B cell (primary cell): ENCODE data around the gene CNGA2. TPM values are rescaled to one million over a fixed set of nuclear protein-coding genes. Genes with fewer than 3 reads are reported as not detected.

ENCODE experiments used
- ATAC-seq: fragments of 200-7000 bp; cut with Tn5 transposase; one replicate; pipeline ENCODE4 v1.10.0; 2021; ENCODE audit warnings: low read depth, mild to moderate bottlenecking, moderate number of reproducible peaks, moderate library complexity
- CTCF ChIA-PET: fragments of 350-600 bp; sonication (Branson Sonifier 250); formaldehyde crosslinking; loops from one replicate; lab custom pipeline; 2021; ENCODE audit warnings: antibody characterized with exemption, inconsistent platforms; lab: Charles Lee
- POLR2A ChIA-PET: fragments of 350-600 bp; sonication (Branson Sonifier 250); formaldehyde crosslinking; loops from one replicate; lab custom pipeline; 2021; ENCODE audit warnings: antibody characterized with exemption; lab: Charles Lee
- DNase-seq: peaks from one replicate; pipeline ENCODE4 v3.0.0; 2013
- H2AFZ ChIP-seq: 2 replicates; pipeline ENCODE4 v1.6.1; 2012; ENCODE audit warnings: mild to moderate bottlenecking, low read depth, low read length; ENCODE audit not compliant: insufficient read depth, poor library complexity, severe bottlenecking
- H3K27ac ChIP-seq, 2 donors: 1 replicate in 1 of 2; 2 replicates in 1 of 2; pipeline ENCODE4 v1.5.1; 2012 to 2013; ENCODE audit warnings: low read length in 2 of 2, mild to moderate bottlenecking in 2 of 2, moderate library complexity in 1 of 2
- H3K27me3 ChIP-seq, 4 experiments: fragments of 200-600 bp in 1 of 4; sonication (generic) in 1 of 4; replicated peaks in 1 of 4; 1 replicate in 2 of 4; 2 replicates in 2 of 4; pipeline versions ENCODE4 v1.6.1 to v1.7.0; 2013 to 2016; ENCODE audit warnings: low read length in 3 of 4, mild to moderate bottlenecking in 2 of 4, mixed read lengths in 1 of 4, moderate library complexity in 1 of 4; ENCODE audit not compliant: insufficient read depth in 4 of 4, control insufficient read depth in 3 of 4; ENCODE audit errors: control extremely low read depth in 1 of 4
- H3K36me3 ChIP-seq, 2 experiments: replicated peaks in 1 of 2; 1 replicate in 1 of 2; 2 replicates in 1 of 2; pipeline versions ENCODE4 v1.6.1 to v1.7.1; 2013; ENCODE audit warnings: low read length in 1 of 2; ENCODE audit not compliant: insufficient read depth in 2 of 2, control insufficient read depth in 1 of 2; ENCODE audit errors: control extremely low read depth in 1 of 2, extremely low read depth in 1 of 2
- H3K4me1 ChIP-seq, 2 donors: fragments of 200-600 bp in 1 of 2; sonication (generic) in 1 of 2; 1 replicate in 1 of 2; 2 replicates in 1 of 2; pipeline versions ENCODE4 v1.5.1 to v1.6.1; 2013 to 2017; ENCODE audit warnings: low read length in 2 of 2; ENCODE audit not compliant: control insufficient read depth in 2 of 2, insufficient read depth in 2 of 2
- H3K4me2 ChIP-seq: replicated peaks from 2 replicates; pipeline ENCODE3; 2012; ENCODE audit warnings: mild to moderate bottlenecking, low read depth, low read length; ENCODE audit not compliant: poor library complexity, severe bottlenecking
- H3K4me3 ChIP-seq, 5 experiments: fragments of 200-600 bp in 1 of 5; sonication (generic) in 1 of 5; 1 replicate in 3 of 5; 2 replicates in 2 of 5; pipeline versions ENCODE4 v1.5.1 to v1.7.0; 2011 to 2016; ENCODE audit warnings: low read length in 4 of 5, mild to moderate bottlenecking in 4 of 5, low read depth in 2 of 5, control low read depth in 1 of 5, moderate library complexity in 1 of 5; ENCODE audit not compliant: insufficient read depth in 1 of 5; ENCODE audit errors: control extremely low read depth in 1 of 5, extremely low read depth in 1 of 5
- H3K79me2 ChIP-seq: fragments of 200-600 bp; sonication (generic); one replicate; pipeline ENCODE4 v1.6.0; 2016; ENCODE audit warnings: low read length; ENCODE audit not compliant: control insufficient read depth, insufficient read depth
- H3K9ac ChIP-seq: fragments of 200-600 bp; sonication (generic); 2 replicates; pipeline ENCODE4 v1.6.1; 2017; ENCODE audit warnings: mild to moderate bottlenecking, low read length, moderate library complexity
- H3K9me3 ChIP-seq, 3 donors: one replicate each; pipeline versions ENCODE4 v1.6.1 to v1.7.1; 2013; ENCODE audit warnings: low read length in 2 of 3; ENCODE audit not compliant: control insufficient read depth in 2 of 3, insufficient read depth in 1 of 3; ENCODE audit errors: control extremely low read depth in 1 of 3
- H4K20me1 ChIP-seq: 2 replicates; pipeline ENCODE4 v1.6.0; 2012; ENCODE audit warnings: mild to moderate bottlenecking, low read length; ENCODE audit not compliant: insufficient read depth, control insufficient read depth, poor library complexity, severe bottlenecking
- H3K27ac Mint-ChIP-seq: one replicate; pipeline ENCODE4 v1.8.0; 2021; ENCODE audit warnings: mixed read lengths
- H3K27me3 Mint-ChIP-seq: one replicate; pipeline ENCODE4 v1.8.0; 2021; ENCODE audit warnings: mixed read lengths
- H3K4me1 Mint-ChIP-seq: one replicate; pipeline ENCODE4 v1.8.0; 2021; ENCODE audit warnings: mixed read lengths
- H3K4me3 Mint-ChIP-seq: one replicate; pipeline ENCODE4 v1.8.0; 2021; ENCODE audit warnings: mixed read lengths
- H3K9me3 Mint-ChIP-seq: one replicate; pipeline ENCODE4 v1.8.0; 2022; ENCODE audit warnings: mixed read lengths; ENCODE audit not compliant: insufficient read depth
- EZH2 ChIP-seq: IDR thresholded peaks from 2 replicates; pipeline ENCODE4 v1.6.1; 2012; ENCODE audit warnings: borderline replicate concordance, low read depth, mild to moderate bottlenecking, moderate library complexity, low read length; ENCODE audit not compliant: insufficient read depth, poor library complexity, severe bottlenecking
- WGBS: methylation state at CpG from one replicate; pipeline ENCODE4 v1.1.5; 2013; ENCODE audit warnings: missing lambda C conversion rate; ENCODE audit not compliant: insufficient coverage; 5-methylcytosine and 5-hydroxymethylcytosine counted together
- intact Hi-C: fragments of 100-400 bp; cut with micrococcal nuclease; formaldehyde crosslinking; loops from one replicate; pipeline ENCODE4 v1.10.0; 2022
- polyA plus RNA-seq: library from polyadenylated mRNA; depleted of rRNA; stranded (reverse); fragments of >200 nt; gene quantifications from 2 replicates; pipeline ENCODE4 v1.2.3, GENCODE V29; 2012
- total RNA-seq, 2 donors: library from RNA; stranded (reverse); fragments of 120-200 nt in 1 of 2; gene quantifications; 1 replicate in 1 of 2; 2 replicates in 1 of 2; pipeline versions ENCODE4 v1.2.3 to v1.2.4, GENCODE V29; 2013 to 2022
- TF ChIP-seq, protein P1 (sequence below): fragments of 200-600 bp; IDR thresholded peaks from one replicate; pipeline ENCODE4 v1.8.0; 2022; ENCODE audit warnings: antibody characterized with exemption, mild to moderate bottlenecking

Gene CNGA2
- total and polyA plus RNA-seq, 2 donors (not counting 1 experiment from before 2014, with no cell fraction given), result not detected

GRCh38 chrX:151712253-151712652 is 22.3 kb upstream of the CNGA2 start:
- Histone ChIP-seq H3K4me2 (no peak overlapping the region), H3K36me3 (no peaks in the 10 kb centered on the region), H3K79me2 (no peaks in the 10 kb centered on the region), H3K4me1 (no peaks in the 10 kb centered on the region), H3K4me3 (no peak overlapping the region), H3K9me3 (no peaks in the 10 kb centered on the region), H3K27ac (no peak overlapping the region), H2AFZ (no peak overlapping the region), H4K20me1 (no peaks in the 10 kb centered on the region), H3K9ac (no peak overlapping the region), H3K27me3 (no peaks in the 10 kb centered on the region)
- Mint-ChIP-seq H3K4me1 (no peaks in the 10 kb centered on the region), H3K27me3 (no peaks in the 10 kb centered on the region), H3K9me3 (no peaks in the 10 kb centered on the region), H3K4me3 (no peak overlapping the region), H3K27ac (no peak overlapping the region)
- 94% methylated on average over 2 of the region's 3 CpGs for WGBS
- ChIA-PET CTCF (no interaction called here), POLR2A (no interaction called here)
- DNase-seq (no peak), ATAC-seq (no peak)
- intact Hi-C loops, result no loop called here
- TF ChIP-seq EZH2, result no peak

DNA sequence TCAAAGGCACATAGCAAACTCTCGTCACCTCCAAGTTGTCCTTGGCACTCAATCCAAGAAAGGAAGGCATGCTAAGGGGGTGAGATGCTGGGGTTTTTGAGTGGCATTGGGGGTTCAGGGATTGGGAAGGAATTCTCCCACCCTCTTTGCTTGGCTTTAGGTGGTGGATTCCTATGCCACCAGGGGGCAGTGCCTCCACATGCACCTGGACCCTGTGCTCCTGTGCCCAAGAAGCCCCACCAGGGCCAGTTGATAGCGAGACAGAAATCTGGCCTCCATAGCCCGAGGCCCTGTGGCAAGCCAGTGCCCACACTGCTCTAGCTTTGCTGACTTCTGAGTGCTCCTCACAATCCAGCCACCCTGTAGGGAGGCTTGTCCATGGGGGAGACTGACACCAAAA is 20.7 kb upstream of the CNGA2 start:
- ChIA-PET POLR2A (no interaction called here), CTCF (no interaction called here)
- Histone ChIP-seq H3K27ac (no peak overlapping the region), H3K9ac (no peak overlapping the region), H3K27me3 (no peaks in the 10 kb centered on the region), H3K4me1 (no peaks in the 10 kb centered on the region), H2AFZ (no peak overlapping the region), H3K4me2 (no peak overlapping the region), H3K36me3 (no peaks in the 10 kb centered on the region), H3K4me3 (no peak overlapping the region), H3K79me2 (no peaks in the 10 kb centered on the region), H4K20me1 (no peaks in the 10 kb centered on the region), H3K9me3 (no peaks in the 10 kb centered on the region)
- intact Hi-C loops, result no loop called here
- Mint-ChIP-seq H3K4me3 (no peak overlapping the region), H3K27me3 (no peaks in the 10 kb centered on the region), H3K27ac (no peak overlapping the region), H3K4me1 (no peaks in the 10 kb centered on the region), H3K9me3 (no peaks in the 10 kb centered on the region)
- no CpG with 5 or more reads among the region's 3 CpGs for WGBS
- TF ChIP-seq, protein P1, sequence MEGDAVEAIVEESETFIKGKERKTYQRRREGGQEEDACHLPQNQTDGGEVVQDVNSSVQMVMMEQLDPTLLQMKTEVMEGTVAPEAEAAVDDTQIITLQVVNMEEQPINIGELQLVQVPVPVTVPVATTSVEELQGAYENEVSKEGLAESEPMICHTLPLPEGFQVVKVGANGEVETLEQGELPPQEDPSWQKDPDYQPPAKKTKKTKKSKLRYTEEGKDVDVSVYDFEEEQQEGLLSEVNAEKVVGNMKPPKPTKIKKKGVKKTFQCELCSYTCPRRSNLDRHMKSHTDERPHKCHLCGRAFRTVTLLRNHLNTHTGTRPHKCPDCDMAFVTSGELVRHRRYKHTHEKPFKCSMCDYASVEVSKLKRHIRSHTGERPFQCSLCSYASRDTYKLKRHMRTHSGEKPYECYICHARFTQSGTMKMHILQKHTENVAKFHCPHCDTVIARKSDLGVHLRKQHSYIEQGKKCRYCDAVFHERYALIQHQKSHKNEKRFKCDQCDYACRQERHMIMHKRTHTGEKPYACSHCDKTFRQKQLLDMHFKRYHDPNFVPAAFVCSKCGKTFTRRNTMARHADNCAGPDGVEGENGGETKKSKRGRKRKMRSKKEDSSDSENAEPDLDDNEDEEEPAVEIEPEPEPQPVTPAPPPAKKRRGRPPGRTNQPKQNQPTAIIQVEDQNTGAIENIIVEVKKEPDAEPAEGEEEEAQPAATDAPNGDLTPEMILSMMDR, result peak; percentile 7
- no peak for TF ChIP-seq EZH2
- no peak for ATAC-seq
- no peak for DNase-seq
